ENCODE measurements around the gene PRG2. TPM values are rescaled to one million over a fixed set of nuclear protein-coding genes. Genes with fewer than 3 reads are reported as not detected.
"Not testable (repeated sequence)": the region's sequence is repeated elsewhere in the genome, so short reads cannot be mapped to it uniquely, and the experiment has no call there.

PRG2 gene
- total RNA-seq, 1 donor from 2014 or later, result 1.0 TPM

DNA sequence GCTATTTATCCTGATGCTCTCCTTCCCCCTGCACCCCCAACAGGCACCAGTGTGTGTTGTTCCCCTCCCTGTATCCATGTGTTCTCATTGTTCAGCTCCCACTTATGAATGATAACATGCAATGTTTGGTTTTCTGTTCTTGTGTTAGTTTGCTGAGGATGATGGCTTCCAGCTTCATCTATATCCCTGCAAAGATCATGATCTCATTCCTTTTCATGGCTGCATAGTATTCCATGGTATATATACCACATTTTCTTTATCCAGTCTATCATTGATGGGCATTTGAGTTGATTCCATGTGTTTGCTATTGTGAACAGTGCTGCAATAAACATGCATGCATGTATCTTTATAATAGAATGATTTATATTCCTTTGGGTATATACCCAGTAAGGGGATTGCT is 29.0 kb downstream of the PRG2 start:
- not testable (repeated sequence) for H3K9ac ChIP-seq (ENCODE audit: low read depth in 1 of 3, low read length in 3 of 3); H3K27me3 ChIP-seq (ENCODE audit: control insufficient read depth in 3 of 3, insufficient read depth in 3 of 3, low read length in 3 of 3); H3K9me3 ChIP-seq (ENCODE audit: control insufficient read depth in 3 of 3, low read length in 3 of 3); H3K4me3 ChIP-seq (ENCODE audit: low read length in 3 of 3); H3K27ac ChIP-seq (ENCODE audit: low read depth, low read length); H3K36me3 ChIP-seq (ENCODE audit: control insufficient read depth in 3 of 3, insufficient read depth in 3 of 3, low read length in 3 of 3)
- peaks cover 19 to 30% (median 26%) of the 10 kb centered on the region in 3 donors for H3K4me1 ChIP-seq (ENCODE audit: control insufficient read depth in 3 of 3, insufficient read depth in 3 of 3, low read length in 3 of 3)

DNA sequence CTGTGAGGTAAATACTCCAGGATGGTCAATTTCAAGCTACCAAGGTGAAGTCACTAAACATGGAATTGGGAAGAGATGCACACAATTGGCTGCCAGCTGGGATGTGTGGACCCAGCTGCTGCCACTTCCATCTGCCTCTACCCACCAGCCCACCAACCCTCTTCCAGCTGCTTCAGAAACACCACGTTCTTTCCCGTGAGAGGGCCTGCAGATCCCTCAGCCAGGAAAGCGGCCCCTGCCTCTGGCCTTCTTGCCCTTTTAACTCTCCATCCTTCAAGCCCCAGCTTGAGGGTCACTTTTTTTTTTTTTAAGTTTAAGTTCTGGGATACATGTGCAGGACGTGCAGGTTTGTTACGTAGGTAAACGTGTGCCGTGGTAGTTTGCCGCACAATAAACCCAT is 29.5 kb downstream of the PRG2 start:
- Histone ChIP-seq H3K4me1 (ENCODE audit: control insufficient read depth in 3 of 3, insufficient read depth in 3 of 3, low read length in 3 of 3) (peaks cover 19 to 33% (median 26%) of the 10 kb centered on the region in 3 donors), H3K9me3 (ENCODE audit: control insufficient read depth in 3 of 3, low read length in 3 of 3) (no peaks in the 10 kb centered on the region), H3K9ac (ENCODE audit: low read depth in 1 of 3, low read length in 3 of 3) (no peak overlapping the region), H3K27me3 (ENCODE audit: control insufficient read depth in 3 of 3, insufficient read depth in 3 of 3, low read length in 3 of 3) (no peaks in the 10 kb centered on the region), H3K4me3 (ENCODE audit: low read length in 3 of 3) (no peak overlapping the region), H3K36me3 (ENCODE audit: control insufficient read depth in 3 of 3, insufficient read depth in 3 of 3, low read length in 3 of 3) (no peaks in the 10 kb centered on the region), H3K27ac (ENCODE audit: low read depth, low read length) (no peak overlapping the region)

DNA sequence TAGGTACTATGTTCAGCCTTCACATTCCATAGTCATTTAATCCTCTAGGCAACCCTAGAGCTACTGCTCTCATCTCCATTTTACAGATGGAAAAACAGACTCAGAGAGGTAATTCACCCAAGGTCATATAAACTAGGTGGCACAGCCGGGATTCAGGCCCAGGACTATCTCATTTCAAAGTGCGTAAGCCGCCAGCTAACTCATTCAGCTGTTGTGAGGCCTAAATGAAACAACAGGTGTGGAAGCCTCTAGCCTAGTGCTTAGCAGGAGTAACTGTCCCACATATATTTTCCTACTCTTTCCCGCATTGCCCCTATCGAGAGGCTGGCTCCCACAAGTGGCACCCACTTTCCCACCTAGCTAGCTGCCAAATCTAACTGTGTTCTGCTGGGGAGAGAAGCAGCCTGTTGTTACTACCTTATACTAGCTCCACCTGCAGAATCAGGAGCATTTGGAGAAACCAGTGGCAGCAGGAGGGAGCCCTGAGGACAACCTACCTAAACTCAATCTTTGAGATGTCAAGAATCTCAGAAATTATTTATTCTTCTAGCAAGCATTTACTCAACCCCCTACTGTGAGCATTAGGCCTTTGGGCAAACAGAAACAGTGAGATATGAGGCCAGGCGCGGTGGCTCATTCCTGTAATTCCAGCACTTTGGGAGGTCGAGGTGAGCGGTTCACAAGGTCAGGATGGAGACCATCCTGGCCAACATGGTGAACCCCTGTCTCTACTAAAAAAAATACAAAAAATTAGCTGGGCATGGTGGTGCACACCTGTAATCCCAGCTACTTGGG is 30.4 kb downstream of the PRG2 start:
- H3K9ac ChIP-seq (ENCODE audit: low read depth in 1 of 3, low read length in 3 of 3), result peak overlapping the region in 2 of 3 donors; percentile 45 to 70
- H3K4me3 ChIP-seq (ENCODE audit: low read length in 3 of 3), result no peak overlapping the region
- no peaks in the 10 kb centered on the region for H3K9me3 ChIP-seq (ENCODE audit: control insufficient read depth in 3 of 3, low read length in 3 of 3)
- no peaks in the 10 kb centered on the region for H3K36me3 ChIP-seq (ENCODE audit: control insufficient read depth in 3 of 3, insufficient read depth in 3 of 3, low read length in 3 of 3)
- H3K27ac ChIP-seq (ENCODE audit: low read depth, low read length), result peak overlapping the region; percentile 80
- no peaks in the 10 kb centered on the region for H3K27me3 ChIP-seq (ENCODE audit: control insufficient read depth in 3 of 3, insufficient read depth in 3 of 3, low read length in 3 of 3)
- H3K4me1 ChIP-seq (ENCODE audit: control insufficient read depth in 3 of 3, insufficient read depth in 3 of 3, low read length in 3 of 3), result peaks cover 19 to 34% (median 26%) of the 10 kb centered on the region in 3 donors

DNA sequence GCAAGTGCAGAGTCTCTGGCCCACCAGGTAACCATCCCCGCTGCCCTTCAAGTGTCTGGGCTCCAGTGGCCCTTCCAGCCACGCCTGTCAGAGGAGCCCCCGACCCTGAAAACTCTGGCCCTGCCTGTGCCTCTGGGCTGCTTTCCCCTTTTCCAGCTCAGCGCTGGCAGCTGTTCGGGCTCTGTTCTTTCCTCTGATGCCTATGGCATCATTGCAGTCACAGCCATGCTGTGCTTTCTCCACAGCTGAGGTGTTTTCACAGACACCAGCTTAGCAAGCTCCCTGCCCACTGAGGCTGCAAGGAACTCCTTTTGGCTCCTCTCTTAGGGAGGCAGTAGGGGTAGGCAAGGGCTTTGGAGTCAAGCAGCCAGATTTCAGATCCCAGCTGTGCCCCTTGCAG is 31.1 kb downstream of the PRG2 start:
- no peak overlapping the region for H3K4me3 ChIP-seq (ENCODE audit: low read length in 3 of 3)
- peak overlapping the region; percentile 80 for H3K27ac ChIP-seq (ENCODE audit: low read depth, low read length)
- H3K27me3 ChIP-seq (ENCODE audit: control insufficient read depth in 3 of 3, insufficient read depth in 3 of 3, low read length in 3 of 3), result no peaks in the 10 kb centered on the region
- H3K9ac ChIP-seq (ENCODE audit: low read depth in 1 of 3, low read length in 3 of 3), result peak overlapping the region in 2 of 3 donors; percentile 28 to 33
- peaks cover 26 to 40% (median 32%) of the 10 kb centered on the region in 3 donors for H3K4me1 ChIP-seq (ENCODE audit: control insufficient read depth in 3 of 3, insufficient read depth in 3 of 3, low read length in 3 of 3)
- H3K9me3 ChIP-seq (ENCODE audit: control insufficient read depth in 3 of 3, low read length in 3 of 3), result no peaks in the 10 kb centered on the region
- no peaks in the 10 kb centered on the region for H3K36me3 ChIP-seq (ENCODE audit: control insufficient read depth in 3 of 3, insufficient read depth in 3 of 3, low read length in 3 of 3)

DNA sequence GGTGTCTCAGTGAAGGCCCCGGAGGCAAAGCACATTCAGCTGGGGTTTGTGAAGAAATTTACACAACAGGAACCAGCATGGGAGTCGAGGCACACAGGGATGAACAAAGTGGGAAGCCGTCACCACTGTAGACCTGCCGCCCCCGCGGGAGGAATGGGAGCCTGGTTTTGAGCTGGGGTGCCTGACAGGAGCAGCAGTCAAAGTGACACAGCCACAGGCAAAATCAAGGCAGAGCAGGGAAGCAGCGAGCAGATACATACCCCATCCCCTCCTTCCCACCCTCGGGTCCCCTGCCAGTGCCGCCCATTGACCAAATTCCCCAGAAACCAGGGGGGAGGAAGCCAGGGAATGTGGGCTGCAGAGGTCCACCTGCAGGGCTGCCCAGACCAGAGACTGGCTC is 31.5 kb downstream of the PRG2 start:
- H3K27ac ChIP-seq (ENCODE audit: low read depth, low read length), result peak overlapping the region; percentile 80
- peaks cover 26 to 40% (median 32%) of the 10 kb centered on the region in 3 donors for H3K4me1 ChIP-seq (ENCODE audit: control insufficient read depth in 3 of 3, insufficient read depth in 3 of 3, low read length in 3 of 3)
- no peaks in the 10 kb centered on the region for H3K36me3 ChIP-seq (ENCODE audit: control insufficient read depth in 3 of 3, insufficient read depth in 3 of 3, low read length in 3 of 3)
- H3K9me3 ChIP-seq (ENCODE audit: control insufficient read depth in 3 of 3, low read length in 3 of 3), result no peaks in the 10 kb centered on the region
- H3K27me3 ChIP-seq (ENCODE audit: control insufficient read depth in 3 of 3, insufficient read depth in 3 of 3, low read length in 3 of 3), result no peaks in the 10 kb centered on the region
- H3K9ac ChIP-seq (ENCODE audit: low read depth in 1 of 3, low read length in 3 of 3), result peak overlapping the region in 2 of 3 donors; percentile 28 to 33
- H3K4me3 ChIP-seq (ENCODE audit: low read length in 3 of 3), result no peak overlapping the region

DNA sequence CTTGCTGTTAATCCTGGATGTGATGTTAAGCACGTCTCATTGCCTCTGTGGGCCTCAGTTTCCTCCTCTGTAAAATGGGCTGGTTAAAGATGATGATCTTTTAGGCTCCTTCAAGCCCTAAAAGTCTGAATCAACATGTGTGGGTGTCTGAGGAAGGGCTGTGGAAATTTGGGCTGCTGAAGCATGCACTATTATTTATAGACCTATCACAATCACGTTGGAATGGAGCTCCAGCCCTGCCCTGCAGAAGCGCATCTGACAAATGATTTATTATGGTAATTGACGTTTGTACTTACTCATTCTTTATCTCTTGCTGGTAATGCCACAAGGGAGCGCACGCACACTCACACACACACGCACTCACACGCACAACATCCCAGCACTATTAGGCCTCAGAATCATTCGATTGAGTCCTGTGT is 31.9 kb downstream of the PRG2 start:
- H3K4me3 ChIP-seq (ENCODE audit: low read length in 3 of 3), result no peak overlapping the region
- H3K27me3 ChIP-seq (ENCODE audit: control insufficient read depth in 3 of 3, insufficient read depth in 3 of 3, low read length in 3 of 3), result no peaks in the 10 kb centered on the region
- no peaks in the 10 kb centered on the region for H3K9me3 ChIP-seq (ENCODE audit: control insufficient read depth in 3 of 3, low read length in 3 of 3)
- H3K27ac ChIP-seq (ENCODE audit: low read depth, low read length), result peak overlapping the region; percentile 80
- peaks cover 26 to 40% (median 32%) of the 10 kb centered on the region in 3 donors for H3K4me1 ChIP-seq (ENCODE audit: control insufficient read depth in 3 of 3, insufficient read depth in 3 of 3, low read length in 3 of 3)
- peak overlapping the region in 2 of 3 donors; percentile 28 to 33 for H3K9ac ChIP-seq (ENCODE audit: low read depth in 1 of 3, low read length in 3 of 3)
- H3K36me3 ChIP-seq (ENCODE audit: control insufficient read depth in 3 of 3, insufficient read depth in 3 of 3, low read length in 3 of 3), result no peaks in the 10 kb centered on the region

DNA sequence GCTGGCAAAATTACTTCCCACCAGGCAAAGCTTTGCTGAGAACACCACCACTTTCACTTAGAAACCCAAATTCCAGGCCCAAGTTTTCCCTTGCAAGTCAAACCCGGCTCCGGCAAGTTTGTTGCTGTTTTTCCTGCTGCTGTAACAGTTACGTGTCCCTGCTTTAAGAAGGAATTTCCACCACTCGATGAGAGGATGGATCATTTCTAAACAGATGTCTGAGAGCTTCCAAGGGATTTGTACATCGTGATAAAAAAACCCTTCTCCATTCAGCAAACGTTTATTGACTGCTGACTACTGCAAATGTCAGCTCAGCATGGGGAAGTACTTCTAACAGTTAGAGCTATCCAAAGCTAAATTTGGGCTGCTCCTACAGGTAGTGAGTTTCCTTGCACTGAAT is 32.6 kb downstream of the PRG2 start:
- H3K36me3 ChIP-seq (ENCODE audit: control insufficient read depth in 3 of 3, insufficient read depth in 3 of 3, low read length in 3 of 3), result no peaks in the 10 kb centered on the region
- no peaks in the 10 kb centered on the region for H3K9me3 ChIP-seq (ENCODE audit: control insufficient read depth in 3 of 3, low read length in 3 of 3)
- no peaks in the 10 kb centered on the region for H3K27me3 ChIP-seq (ENCODE audit: control insufficient read depth in 3 of 3, insufficient read depth in 3 of 3, low read length in 3 of 3)
- H3K27ac ChIP-seq (ENCODE audit: low read depth, low read length), result peak overlapping the region; percentile 80
- H3K4me1 ChIP-seq (ENCODE audit: control insufficient read depth in 3 of 3, insufficient read depth in 3 of 3, low read length in 3 of 3), result peaks cover 26 to 40% (median 32%) of the 10 kb centered on the region in 3 donors
- H3K9ac ChIP-seq (ENCODE audit: low read depth in 1 of 3, low read length in 3 of 3), result peak overlapping the region in 1 of 3 donors; percentile 25
- no peak overlapping the region for H3K4me3 ChIP-seq (ENCODE audit: low read length in 3 of 3)

DNA sequence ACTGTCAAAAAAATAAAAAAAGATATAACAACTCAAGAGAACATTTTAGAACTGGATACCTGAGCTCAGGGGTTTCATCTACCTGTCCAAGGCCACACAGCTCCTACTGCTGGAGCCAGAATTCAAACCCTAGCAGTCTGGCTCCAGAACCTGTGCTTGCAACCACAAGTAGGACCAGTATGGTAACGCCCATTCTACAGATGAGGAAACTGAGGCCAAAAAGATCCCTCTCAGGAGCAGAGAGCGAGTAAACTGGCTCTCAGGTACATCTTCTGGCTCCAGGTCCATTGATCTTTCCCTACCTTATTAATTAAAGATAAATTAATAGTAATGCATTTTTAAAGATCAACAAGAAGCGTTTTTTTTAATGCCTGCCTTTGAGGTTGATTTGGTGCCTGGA is 33.1 kb downstream of the PRG2 start:
- no peak overlapping the region for H3K9ac ChIP-seq (ENCODE audit: low read depth in 1 of 3, low read length in 3 of 3)
- H3K27me3 ChIP-seq (ENCODE audit: control insufficient read depth in 3 of 3, insufficient read depth in 3 of 3, low read length in 3 of 3), result no peaks in the 10 kb centered on the region
- H3K4me1 ChIP-seq (ENCODE audit: control insufficient read depth in 3 of 3, insufficient read depth in 3 of 3, low read length in 3 of 3), result peaks cover 26 to 40% (median 32%) of the 10 kb centered on the region in 3 donors
- no peaks in the 10 kb centered on the region for H3K9me3 ChIP-seq (ENCODE audit: control insufficient read depth in 3 of 3, low read length in 3 of 3)
- no peaks in the 10 kb centered on the region for H3K36me3 ChIP-seq (ENCODE audit: control insufficient read depth in 3 of 3, insufficient read depth in 3 of 3, low read length in 3 of 3)
- H3K27ac ChIP-seq (ENCODE audit: low read depth, low read length), result peak overlapping the region; percentile 80
- H3K4me3 ChIP-seq (ENCODE audit: low read length in 3 of 3), result no peak overlapping the region

DNA sequence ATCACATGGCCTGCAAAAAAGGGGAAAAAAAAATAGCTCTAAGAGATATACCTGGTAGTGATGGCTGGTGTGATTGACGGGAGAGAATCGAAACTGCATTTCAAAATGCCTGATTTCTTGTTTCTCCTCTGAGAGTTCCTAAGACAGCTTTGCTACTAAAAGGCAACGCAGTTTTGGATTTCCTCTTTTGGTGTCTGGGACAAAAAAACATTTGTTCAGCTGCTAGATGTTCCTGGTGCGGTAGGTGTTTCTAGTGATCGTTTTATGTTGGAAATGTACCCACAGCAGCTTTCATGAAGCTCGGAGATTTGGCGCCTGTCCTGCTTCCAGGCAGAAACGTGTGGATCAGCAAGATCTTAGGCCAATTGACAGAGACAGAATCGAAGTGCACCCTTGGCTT is 34.2 kb downstream of the PRG2 start:
- Histone ChIP-seq H3K27ac (ENCODE audit: low read depth, low read length) (no peak overlapping the region), H3K9ac (ENCODE audit: low read depth in 1 of 3, low read length in 3 of 3) (no peak overlapping the region), H3K4me1 (ENCODE audit: control insufficient read depth in 3 of 3, insufficient read depth in 3 of 3, low read length in 3 of 3) (peaks cover 26 to 40% (median 32%) of the 10 kb centered on the region in 3 donors)

DNA sequence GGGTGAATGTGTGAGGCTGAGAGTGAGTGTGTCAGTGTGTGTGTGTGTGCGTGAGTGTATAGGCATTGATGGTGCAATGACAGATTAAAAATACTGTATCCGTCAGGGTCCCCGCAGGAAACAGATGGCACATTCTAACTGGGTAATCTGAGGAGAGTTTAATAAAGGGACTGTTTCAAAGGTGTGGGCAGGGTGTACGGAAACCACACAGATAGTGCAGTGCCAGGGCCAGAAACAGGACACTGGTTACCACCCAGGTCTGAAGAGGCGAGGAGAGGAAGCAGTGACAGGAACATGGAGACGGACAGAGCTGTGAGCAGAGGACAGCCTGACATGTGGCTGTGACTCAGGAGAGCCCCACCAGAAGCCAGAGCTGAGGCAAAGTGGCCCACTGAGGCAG is 35.8 kb downstream of the PRG2 start:
- peaks cover 26 to 35% (median 28%) of the 10 kb centered on the region in 3 donors for H3K4me1 ChIP-seq (ENCODE audit: control insufficient read depth in 3 of 3, insufficient read depth in 3 of 3, low read length in 3 of 3)
- no peaks in the 10 kb centered on the region for H3K27me3 ChIP-seq (ENCODE audit: control insufficient read depth in 3 of 3, insufficient read depth in 3 of 3, low read length in 3 of 3)
- no peak overlapping the region for H3K9ac ChIP-seq (ENCODE audit: low read depth in 1 of 3, low read length in 3 of 3)
- H3K4me3 ChIP-seq (ENCODE audit: low read length in 3 of 3), result no peak overlapping the region
- no peaks in the 10 kb centered on the region for H3K9me3 ChIP-seq (ENCODE audit: control insufficient read depth in 3 of 3, low read length in 3 of 3)
- peak overlapping the region; percentile 26 for H3K27ac ChIP-seq (ENCODE audit: low read depth, low read length)
- no peaks in the 10 kb centered on the region for H3K36me3 ChIP-seq (ENCODE audit: control insufficient read depth in 3 of 3, insufficient read depth in 3 of 3, low read length in 3 of 3)

More for the DNA sequence above, 34.2 kb downstream of the PRG2 start:
- no peak overlapping the region for H3K4me3 ChIP-seq (ENCODE audit: low read length in 3 of 3)
- H3K27me3 ChIP-seq (ENCODE audit: control insufficient read depth in 3 of 3, insufficient read depth in 3 of 3, low read length in 3 of 3), result no peaks in the 10 kb centered on the region
- no peaks in the 10 kb centered on the region for H3K9me3 ChIP-seq (ENCODE audit: control insufficient read depth in 3 of 3, low read length in 3 of 3)
- no peaks in the 10 kb centered on the region for H3K36me3 ChIP-seq (ENCODE audit: control insufficient read depth in 3 of 3, insufficient read depth in 3 of 3, low read length in 3 of 3)

Data from skeletal muscle tissue (tissue), 4 donors.